Body of pancreas (tissue), 4 donors: ENCODE data around the gene FNDC3B. TPM values are rescaled to one million over a fixed set of nuclear protein-coding genes. Genes with fewer than 3 reads are reported as not detected.

Experiments used
- ATAC-seq: fragments of 150-250 bp; one replicate; pipeline ENCODE4 v1.9.1; 2016
- DNase-seq, 4 donors: peaks; one replicate each; pipeline ENCODE4 v3.0.0-alpha.2; 2019
- H3K27ac ChIP-seq, 4 donors: fragments of 200-600 bp; sonication (generic); 1 replicate in 3 of 4; 2 replicates in 1 of 4; pipeline versions ENCODE4 v1.5.1 to v1.6.1; 2016 to 2019; ENCODE audit warnings: mild to moderate bottlenecking in 1 of 4, mixed read lengths in 1 of 4, moderate library complexity in 1 of 4
- H3K27me3 ChIP-seq, 2 donors: fragments of 200-600 bp; sonication (generic); one replicate each; pipeline ENCODE4 v1.6.0; 2016; ENCODE audit warnings: mild to moderate bottlenecking in 1 of 2
- H3K36me3 ChIP-seq, 2 donors: fragments of 200-600 bp; sonication (generic); replicated peaks in 1 of 2; 2 replicates each; pipeline ENCODE4 v1.5.1; 2016; ENCODE audit warnings: low read depth in 2 of 2; ENCODE audit not compliant: insufficient read depth in 1 of 2
- H3K4me1 ChIP-seq: fragments of 200-600 bp; sonication (generic); one replicate; pipeline ENCODE4 v1.6.0; 2016
- H3K4me3 ChIP-seq, 2 donors: fragments of 200-600 bp; sonication (generic); 1 replicate in 1 of 2; 2 replicates in 1 of 2; pipeline ENCODE4 v1.5.1; 2016 to 2019
- H3K9me3 ChIP-seq, 3 donors: fragments of 200-600 bp; sonication (generic); 1 replicate in 2 of 3; 2 replicates in 1 of 3; pipeline ENCODE4 v1.5.1; 2016
- CTCF ChIP-seq, 7 experiments: fragments of 450-650 bp in 4 of 7; fragments of 200-600 bp in 3 of 7; sonication (generic) in 3 of 7; IDR thresholded peaks; one replicate each; pipeline ENCODE4 v1.5.1; 2016 to 2019; ENCODE audit warnings: antibody characterized with exemption in 7 of 7
- POLR2A ChIP-seq, 3 donors: fragments of 450-650 bp; IDR thresholded peaks; one replicate each; pipeline ENCODE4 v1.6.1; 2016; ENCODE audit warnings: antibody characterized with exemption in 3 of 3, mild to moderate bottlenecking in 2 of 3
- WGBS, 2 donors: methylation state at CpG; one replicate each; pipeline ENCODE4 v1.1.5; 2017; 5-methylcytosine and 5-hydroxymethylcytosine counted together
- intact Hi-C: fragments of 100-400 bp; cut with DNase I; formaldehyde crosslinking; loops from one replicate; pipeline ENCODE4 v1.15.1; 2023
- total RNA-seq, 2 donors: library from RNA; depleted of rRNA; stranded (reverse); fragments of >200 nt; gene quantifications; one replicate each; pipeline ENCODE4 v1.1.0, GENCODE V29; 2016

Gene FNDC3B
- total RNA-seq, 2 donors from 2014 or later: 64.3 to 86.0 TPM

GRCh38 chr3:172173316-172174254 lies 134.2 kb downstream of the FNDC3B start:
- WGBS, 2 donors: 81 to 84% methylated on average over 13 of the region's 13 CpGs
- Histone ChIP-seq H3K4me1 (peaks cover 40% of the 10 kb centered on the region), H3K4me3 (no peak overlapping the region), H3K36me3 (no peaks in the 10 kb centered on the region), H3K27me3 (no peaks in the 10 kb centered on the region), H3K27ac (no peak overlapping the region), H3K9me3 (no peaks in the 10 kb centered on the region)
- TF ChIP-seq CTCF (IDR thresholded peaks at IDR 0.05): no peak
- no peak for TF ChIP-seq POLR2A (IDR thresholded peaks at IDR 0.05)
- no peak for ATAC-seq
- intact Hi-C loops: no loop called here
- DNase-seq: no peak

- Histone ChIP-seq H3K4me3 (no peak overlapping the region), H3K4me1 (peaks cover 35% of the 10 kb centered on the region), H3K9me3 (no peaks in the 10 kb centered on the region), H3K36me3 (no peaks in the 10 kb centered on the region), H3K27me3 (no peaks in the 10 kb centered on the region), H3K27ac (peak overlapping the region in 1 of 4 donors; percentile 11)
- no peak for DNase-seq
- no peak for TF ChIP-seq POLR2A (IDR thresholded peaks at IDR 0.05)
- TF ChIP-seq CTCF (IDR thresholded peaks at IDR 0.05): no peak
- intact Hi-C loops: no loop called here
- 64 to 69% methylated on average over 6 to 7 of the region's 7 CpGs for WGBS, 2 donors
- no peak for ATAC-seq
Measured at GRCh38 chr3:172174513-172175253, 135.3 kb downstream of the FNDC3B start.

GRCh38 chr3:172175254-172175599 lies 135.8 kb downstream of the FNDC3B start:
- intact Hi-C loops: no loop called here
- Histone ChIP-seq H3K4me1 (peaks cover 37% of the 10 kb centered on the region), H3K36me3 (no peaks in the 10 kb centered on the region), H3K27ac (peak overlapping the region in 1 of 4 donors; percentile 11), H3K9me3 (no peaks in the 10 kb centered on the region), H3K4me3 (no peak overlapping the region), H3K27me3 (no peaks in the 10 kb centered on the region)
- ATAC-seq: no peak
- no peak for TF ChIP-seq POLR2A (IDR thresholded peaks at IDR 0.05)
- no peak for TF ChIP-seq CTCF (IDR thresholded peaks at IDR 0.05)
- 80 to 81% methylated on average over 3 of the region's 3 CpGs for WGBS, 2 donors
- DNase-seq: no peak

- Histone ChIP-seq H3K9me3 (no peaks in the 10 kb centered on the region), H3K36me3 (no peaks in the 10 kb centered on the region), H3K4me3 (no peak overlapping the region), H3K4me1 (peaks cover 37% of the 10 kb centered on the region), H3K27me3 (no peaks in the 10 kb centered on the region), H3K27ac (peak overlapping the region in 1 of 4 donors; percentile 11)
- no peak for TF ChIP-seq POLR2A (IDR thresholded peaks at IDR 0.05)
- no peak for TF ChIP-seq CTCF (IDR thresholded peaks at IDR 0.05)
- 49 to 63% methylated on average over 3 of the region's 3 CpGs for WGBS, 2 donors
- ATAC-seq (no peak), DNase-seq (no peak)
- intact Hi-C loops: no loop called here
Measured at GRCh38 chr3:172176061-172176770, 136.8 kb downstream of the FNDC3B start.
